Endothelial cell of umbilical vein (primary cell): ENCODE results near the gene KDM4C. TPM values are rescaled to one million over a fixed set of nuclear protein-coding genes. Genes with fewer than 3 reads are reported as not detected.

Experiments used
- BruUV-seq: library from RNA; stranded (reverse); fragments of 400-500 nt; replicated peaks from 2 replicates; lab custom pipeline; 2021; lab: Mats Ljungman, UMichigan
- CTCF ChIA-PET: fragments of 300-600, 350-600 bp; sonication (Branson Sonifier 250); formaldehyde crosslinking; loops from one replicate; lab custom pipeline; 2021; ENCODE audit warnings: antibody characterized with exemption, inconsistent platforms; lab: Charles Lee
- POLR2A ChIA-PET: fragments of 300-600, 350-600 bp; sonication (Branson Sonifier 250); formaldehyde crosslinking; loops from one replicate; lab custom pipeline; 2021; ENCODE audit warnings: antibody characterized with exemption, inconsistent platforms; lab: Charles Lee
- DNase-seq: peaks from one replicate; pipeline ENCODE4 v3.0.0-alpha.2; 2011; ENCODE audit warnings: low read depth, low spot score
- FAIRE-seq: peaks from 2 replicates; lab custom pipeline; 2011; peaks lifted over from hg19 to GRCh38; lab: Jason Lieb, UNC
- H2AFZ ChIP-seq: 2 replicates; pipeline ENCODE4 v1.6.0; 2012; ENCODE audit warnings: low read depth, low read length, control low read depth, inconsistent platforms
- H3K27ac ChIP-seq: 2 replicates; pipeline ENCODE4 v1.5.1; 2011; ENCODE audit warnings: low read depth, mild to moderate bottlenecking, control low read depth, low read length, moderate library complexity; ENCODE audit not compliant: insufficient read depth
- H3K27me3 ChIP-seq, 2 experiments: 2 replicates each; pipeline versions ENCODE4 v1.6.0 to v1.6.1; 2011; ENCODE audit warnings: low read length in 2 of 2, mixed read lengths in 1 of 2; ENCODE audit not compliant: control insufficient read depth in 2 of 2, insufficient read depth in 2 of 2
- H3K36me3 ChIP-seq, 2 experiments: 2 replicates in 1 of 2; 3 replicates in 1 of 2; pipeline ENCODE4 v1.5.1; 2011; ENCODE audit warnings: low read length in 2 of 2, mild to moderate bottlenecking in 1 of 2, moderate library complexity in 1 of 2; ENCODE audit not compliant: control insufficient read depth in 2 of 2, insufficient read depth in 2 of 2; ENCODE audit errors: extremely low read depth in 1 of 2
- H3K4me1 ChIP-seq: 3 replicates; pipeline ENCODE4 v1.5.1; 2011; ENCODE audit warnings: mild to moderate bottlenecking, low read length; ENCODE audit not compliant: control insufficient read depth, insufficient read depth; ENCODE audit errors: extremely low read depth
- H3K4me2 ChIP-seq: 2 replicates; pipeline ENCODE4 v1.6.1; 2011; ENCODE audit warnings: low read length, control low read depth, mixed read lengths; ENCODE audit not compliant: insufficient read depth
- H3K4me3 ChIP-seq, 3 experiments: fragments of 200-600 bp in 1 of 3; sonication (generic), shearing (Covaris generic) in 1 of 3; replicated peaks in 1 of 3; 2 replicates each; pipeline ENCODE4 v1.5.1; 2011 to 2016; ENCODE audit warnings: control low read depth in 3 of 3, low read length in 3 of 3, mild to moderate bottlenecking in 2 of 3, inconsistent platforms in 1 of 3, low read depth in 1 of 3, moderate library complexity in 1 of 3; ENCODE audit not compliant: insufficient read depth in 1 of 3
- H3K79me2 ChIP-seq: 2 replicates; pipeline ENCODE4 v1.6.0; 2012; ENCODE audit warnings: low read length, inconsistent platforms; ENCODE audit not compliant: control insufficient read depth, insufficient read depth
- H3K9ac ChIP-seq: replicated peaks from 2 replicates; pipeline ENCODE3; 2011; ENCODE audit warnings: low read length, control low read depth; ENCODE audit not compliant: insufficient read depth; ENCODE audit errors: extremely low read depth
- H3K9me1 ChIP-seq: replicated peaks from 3 replicates; pipeline ENCODE4 v1.6.0; 2011; ENCODE audit warnings: mild to moderate bottlenecking, low read length; ENCODE audit not compliant: control insufficient read depth, insufficient read depth; ENCODE audit errors: extremely low read depth
- H3K9me3 ChIP-seq: replicated peaks from 2 replicates; pipeline ENCODE4 v1.5.1; 2012; ENCODE audit warnings: low read length, inconsistent platforms; ENCODE audit not compliant: control insufficient read depth, insufficient read depth
- H4K20me1 ChIP-seq: replicated peaks from 2 replicates; pipeline ENCODE3; 2011; ENCODE audit warnings: mild to moderate bottlenecking, low read length; ENCODE audit not compliant: control insufficient read depth, insufficient read depth; ENCODE audit errors: extremely low read depth
- CTCF ChIP-seq, 2 donors: IDR thresholded peaks; 1 replicate in 1 of 2; 2 replicates in 1 of 2; pipeline ENCODE4 v1.5.1; 2011; ENCODE audit warnings: low read length in 2 of 2, mild to moderate bottlenecking in 2 of 2, moderate library complexity in 2 of 2, control low read depth in 1 of 2, inconsistent platforms in 1 of 2, low read depth in 1 of 2; ENCODE audit not compliant: insufficient read depth in 1 of 2; ENCODE audit errors: extremely low read depth in 1 of 2
- EZH2 ChIP-seq: IDR thresholded peaks from 2 replicates; pipeline ENCODE4 v1.6.1; 2012; ENCODE audit warnings: borderline replicate concordance, low read depth, mild to moderate bottlenecking, moderate library complexity, low read length, inconsistent platforms; ENCODE audit not compliant: severe bottlenecking
- FOS ChIP-seq: IDR thresholded peaks from 2 replicates; pipeline ENCODE4 v1.6.1; 2011; ENCODE audit warnings: mild to moderate bottlenecking, low read length, moderate library complexity, borderline replicate concordance; ENCODE audit not compliant: insufficient read depth
- GATA2 ChIP-seq: IDR thresholded peaks from 2 replicates; pipeline ENCODE4 v1.7.0; 2011; ENCODE audit warnings: low read depth, mild to moderate bottlenecking, moderate library complexity, mixed read lengths, low read length; ENCODE audit not compliant: insufficient read length, insufficient read depth
- JUN ChIP-seq: IDR thresholded peaks from 2 replicates; pipeline ENCODE4 v1.6.1; 2011; ENCODE audit warnings: borderline replicate concordance, low read depth; ENCODE audit not compliant: insufficient read length, insufficient read depth
- MYC ChIP-seq: IDR thresholded peaks from one replicate; pipeline ENCODE4 v1.6.1; 2011; ENCODE audit warnings: mild to moderate bottlenecking, low read depth, low read length
- POLR2A ChIP-seq: IDR thresholded peaks from 2 replicates; pipeline ENCODE4 v1.6.1; 2012; ENCODE audit warnings: low read depth, mild to moderate bottlenecking, control low read depth, low read length
- POLR2AphosphoS5 ChIP-seq: IDR thresholded peaks from 2 replicates; pipeline ENCODE4 v1.6.1; 2012; ENCODE audit warnings: low read depth, mild to moderate bottlenecking, control low read depth, low read length, moderate library complexity; ENCODE audit not compliant: insufficient read depth
- dilution Hi-C: fragments of 300-500 bp; cut with MboI; formaldehyde crosslinking; loops from one replicate; pipeline ENCODE4 v1.15.0; 2019; ENCODE audit warnings: low sequenced_read_pairs; ENCODE audit not compliant: extremely low pct_ligation_motif_present
- intact Hi-C: fragments of 100-400 bp; cut with micrococcal nuclease; formaldehyde crosslinking; loops from one replicate; pipeline ENCODE4 v1.10.0; 2022
- polyA plus RNA-seq, 4 experiments: library from polyadenylated mRNA; depleted of rRNA in 3 of 4; stranded (reverse) in 3 of 4; unstranded in 1 of 4; fragments of >200 nt; gene quantifications; 2 replicates each; pipeline versions ENCODE4 v1.2.1 to v1.2.3, GENCODE V29; 2011 to 2012; ENCODE audit warnings: missing spikeins in 1 of 4
- total RNA-seq: library from RNA; stranded (reverse); gene quantifications from 2 replicates; pipeline ENCODE4 v1.2.3, GENCODE V29; 2021
- TF ChIP-seq, protein P1 (sequence below): IDR thresholded peaks from 2 replicates; pipeline ENCODE4 v1.6.1; 2011; ENCODE audit not compliant: insufficient read depth, insufficient read length

Gene KDM4C
- total and polyA plus RNA-seq, 2 donors (not counting 3 experiments of a cell fraction or from before 2014, with no cell fraction given): 5.4 to 15.0 TPM

DNA sequence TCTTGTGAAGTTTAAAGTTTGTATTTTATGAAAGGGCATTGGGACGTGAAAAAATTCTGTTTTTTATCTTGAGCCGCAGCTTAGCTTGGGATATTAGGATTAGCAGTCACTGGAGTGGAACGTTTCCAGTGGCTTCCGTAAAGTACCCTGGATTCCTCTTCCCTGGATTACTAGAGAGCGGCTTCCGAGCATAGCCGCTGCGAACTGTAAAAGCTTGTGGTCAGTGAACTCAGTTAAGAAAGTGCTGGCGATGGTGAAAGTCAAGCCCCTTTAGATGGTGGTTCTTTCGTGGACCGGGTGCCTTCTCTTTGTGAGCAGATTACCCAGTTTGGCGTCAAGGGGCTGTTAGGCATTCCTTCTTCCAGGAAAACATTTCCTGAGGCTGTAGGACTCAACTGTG lies 168.1 kb downstream of the KDM4C start:
- Histone ChIP-seq H3K4me3 (no peak overlapping the region), H3K9me1 (no peaks in the 10 kb centered on the region), H2AFZ (no peak overlapping the region), H3K4me2 (no peak overlapping the region), H3K27ac (no peak overlapping the region), H3K9ac (no peak overlapping the region), H4K20me1 (no peaks in the 10 kb centered on the region), H3K27me3 (no peaks in the 10 kb centered on the region), H3K9me3 (no peaks in the 10 kb centered on the region), H3K36me3 (no peaks in the 10 kb centered on the region), H3K79me2 (no peaks in the 10 kb centered on the region), H3K4me1 (peaks cover 9% of the 10 kb centered on the region)
- intact Hi-C loops (no loop called here), dilution Hi-C loops (no loop called here)
- DNase-seq (no peak), FAIRE-seq (no peak)
- CTCF ChIA-PET: interaction anchor here (1.7 to 1.9 kb wide), 3 partner anchors 14 to 127 kb away, joined by 3 to 6 read pairs (median 4); no protein-coding TSS in a partner anchor
- POLR2A ChIA-PET: no interaction called here
- TF ChIP-seq MYC: no peak
- TF ChIP-seq FOS: no peak
- TF ChIP-seq CTCF (IDR thresholded peaks at IDR 0.05; ENCODE audit: extremely low read depth in 1 of 2, insufficient read depth in 1 of 2, low read depth in 1 of 2, low read length in 2 of 2): no peak
- TF ChIP-seq POLR2A: no peak
- TF ChIP-seq, protein P1, sequence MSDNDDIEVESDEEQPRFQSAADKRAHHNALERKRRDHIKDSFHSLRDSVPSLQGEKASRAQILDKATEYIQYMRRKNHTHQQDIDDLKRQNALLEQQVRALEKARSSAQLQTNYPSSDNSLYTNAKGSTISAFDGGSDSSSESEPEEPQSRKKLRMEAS: no peak
- no peak for TF ChIP-seq JUN
- TF ChIP-seq GATA2: no peak
- TF ChIP-seq POLR2AphosphoS5: no peak
- no peak for TF ChIP-seq EZH2
- no TSS peak for BruUV-seq
